ENCODE measurements around the gene ANKRD23.

Gene ANKRD23

DNA sequence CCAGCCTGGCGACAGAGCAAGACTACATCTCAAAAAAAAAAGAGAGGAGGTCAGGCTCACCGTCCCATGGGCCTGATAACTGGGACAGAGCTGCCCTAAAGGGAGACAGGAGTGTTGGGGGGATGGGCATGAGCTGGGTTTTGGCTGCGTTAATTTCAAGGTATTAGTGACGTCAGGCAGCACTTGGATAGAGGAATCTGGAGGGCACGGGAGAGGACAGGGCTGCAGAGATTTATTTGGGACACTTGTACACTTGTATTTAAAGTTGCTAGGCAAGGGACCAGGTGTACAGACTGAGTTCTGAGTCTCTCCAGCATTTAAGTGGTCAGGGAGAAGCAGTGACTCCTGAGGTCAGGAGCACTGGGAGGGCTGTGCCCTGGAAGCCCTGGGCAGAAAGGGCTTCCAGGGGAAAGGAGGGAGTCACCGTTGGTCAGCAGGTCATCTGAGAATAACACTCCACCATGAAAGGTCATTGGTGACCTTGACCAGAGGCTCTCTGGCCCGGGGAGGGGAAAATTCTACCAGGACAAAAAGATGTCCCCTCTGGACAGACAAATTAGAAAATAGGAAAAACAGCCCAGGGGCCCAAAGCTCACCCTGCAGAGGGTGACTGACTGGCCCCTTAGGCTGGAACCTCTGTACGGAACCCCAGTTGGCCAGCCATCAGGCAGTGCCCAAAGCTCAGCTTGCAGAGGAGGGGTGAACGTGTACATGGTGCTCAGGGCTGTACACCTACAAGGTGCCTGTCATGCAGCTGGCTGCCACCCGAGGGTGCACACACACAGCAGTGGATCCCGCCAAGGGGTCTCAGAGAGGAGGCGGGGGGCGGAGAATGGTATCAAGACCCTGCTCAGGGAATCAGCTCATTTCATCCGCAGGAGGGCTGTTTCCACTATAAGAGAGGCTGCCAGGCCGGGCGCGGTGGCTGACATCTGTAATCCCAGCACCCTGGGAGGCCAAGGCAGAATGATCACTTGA, 50.8 kb downstream of the ANKRD23 start:
- DNase-seq = no peak

DNA sequence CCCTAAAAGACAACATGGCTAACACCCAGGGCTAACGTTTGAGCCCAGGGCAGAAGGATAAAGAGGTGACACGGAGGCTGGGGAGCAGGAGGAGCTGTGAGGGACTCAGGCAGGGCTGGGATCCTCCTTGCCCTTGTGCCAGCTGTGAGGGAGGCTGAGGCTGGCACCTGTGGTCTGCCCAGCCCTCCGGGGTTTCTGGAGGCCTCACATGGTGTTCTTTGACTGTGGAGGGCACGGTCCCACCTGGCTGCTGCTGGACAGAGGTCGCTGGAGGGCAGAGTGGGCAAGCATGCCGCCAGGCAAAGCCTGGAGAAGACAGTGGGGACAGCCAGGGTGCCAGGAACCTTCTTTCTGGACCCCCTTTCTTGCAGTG, 54.6 kb downstream of the ANKRD23 start:
- DNase-seq = no peak

DNA sequence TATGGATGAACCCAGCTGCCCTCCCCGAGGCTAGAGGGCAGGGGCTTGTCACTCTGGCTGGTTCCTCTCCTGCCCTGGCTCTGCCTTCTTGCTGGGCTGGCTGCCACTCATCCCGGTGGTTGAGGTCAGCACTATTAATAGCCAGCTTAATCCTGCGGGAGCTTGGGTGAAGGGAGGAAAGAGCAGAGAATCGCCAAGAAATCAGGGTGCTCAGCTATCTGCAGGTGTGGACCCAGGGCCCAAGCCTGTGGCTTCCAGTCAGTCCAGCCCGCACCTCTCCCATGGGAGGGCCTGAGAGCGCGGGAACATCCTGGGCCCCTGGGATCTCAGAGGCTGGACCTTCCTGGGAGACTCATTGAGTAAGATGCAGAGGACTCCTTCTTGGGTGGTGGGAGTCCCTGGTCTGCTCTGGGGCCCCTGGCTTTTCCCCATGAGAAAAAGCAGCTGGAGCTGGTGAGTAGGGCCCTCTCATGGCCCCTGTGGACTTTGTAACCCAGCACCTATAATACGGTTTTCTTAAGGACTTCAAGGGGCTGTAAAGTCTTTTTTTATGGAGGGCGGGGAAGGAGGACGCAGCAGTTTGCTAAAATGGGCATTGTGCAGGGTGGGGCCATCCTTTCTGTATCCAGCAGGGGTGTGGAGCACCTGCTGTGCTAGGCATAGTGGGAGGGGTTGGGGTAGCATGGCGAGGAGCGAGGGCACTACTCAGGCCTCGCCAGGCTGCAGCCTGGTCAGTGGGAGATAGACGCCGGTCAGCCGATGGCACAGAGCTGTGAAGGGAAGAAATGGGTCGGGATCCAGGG, 55.2 kb downstream of the ANKRD23 start:
- DNase-seq = no peak

Data from NCI-H1048 (cell line).